AG10803 (cell line): ENCODE results near the gene PHF12.

ENCODE experiments used
- DNase-seq: peaks from one replicate; pipeline ENCODE4 v3.0.0; 2010; ENCODE audit warnings: low read depth
- H3K4me3 ChIP-seq: 2 replicates; pipeline ENCODE4 v1.5.1; 2011; ENCODE audit warnings: mild to moderate bottlenecking, low read length, control low read depth
- CTCF ChIP-seq: conservative IDR thresholded peaks from 2 replicates; pipeline ENCODE4 v1.5.1; 2011; ENCODE audit warnings: mild to moderate bottlenecking, low read length, control low read depth, inconsistent platforms

The PHF12 gene

DNA sequence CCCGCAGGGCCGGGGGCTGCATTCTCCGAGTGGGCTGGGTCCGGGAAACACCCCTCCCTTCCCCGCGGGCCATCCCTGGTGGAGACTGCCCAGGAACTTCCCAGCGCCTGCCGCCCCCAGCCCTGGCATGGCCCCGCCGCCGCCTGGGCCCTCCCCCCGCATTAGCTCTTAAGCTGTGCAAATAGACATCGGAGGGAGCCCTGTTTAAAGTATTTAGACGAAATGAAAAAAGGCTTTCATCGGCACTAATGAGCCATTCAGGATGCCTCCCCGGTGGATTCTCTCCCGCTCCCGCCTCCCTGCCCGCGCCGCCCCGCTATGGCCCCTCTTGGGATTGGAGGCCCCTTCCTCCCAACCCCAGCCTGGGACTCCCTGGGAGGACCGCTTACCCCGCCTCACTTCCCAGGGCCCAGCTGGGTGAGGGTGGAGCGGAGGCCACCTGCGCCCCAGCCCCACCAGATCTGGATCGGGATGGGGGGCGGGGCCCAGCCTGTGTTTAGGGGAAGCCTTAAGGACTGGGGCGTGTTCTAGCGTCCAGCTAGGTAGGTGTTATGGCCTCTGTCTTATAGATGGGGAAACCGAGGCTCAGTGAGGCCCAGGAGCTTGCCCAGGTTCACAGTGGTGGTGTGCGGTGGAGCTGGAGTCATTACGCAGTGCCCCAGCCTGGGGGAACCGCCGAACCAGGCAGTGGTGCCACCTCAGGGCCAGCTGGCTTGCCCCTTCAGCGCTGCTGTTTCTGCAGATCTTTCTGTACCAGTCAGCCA lies 34.8 kb upstream of the PHF12 start:
- TF ChIP-seq CTCF, result no peak
- no peak overlapping the region for H3K4me3 ChIP-seq
- DNase-seq, result no peak

DNA sequence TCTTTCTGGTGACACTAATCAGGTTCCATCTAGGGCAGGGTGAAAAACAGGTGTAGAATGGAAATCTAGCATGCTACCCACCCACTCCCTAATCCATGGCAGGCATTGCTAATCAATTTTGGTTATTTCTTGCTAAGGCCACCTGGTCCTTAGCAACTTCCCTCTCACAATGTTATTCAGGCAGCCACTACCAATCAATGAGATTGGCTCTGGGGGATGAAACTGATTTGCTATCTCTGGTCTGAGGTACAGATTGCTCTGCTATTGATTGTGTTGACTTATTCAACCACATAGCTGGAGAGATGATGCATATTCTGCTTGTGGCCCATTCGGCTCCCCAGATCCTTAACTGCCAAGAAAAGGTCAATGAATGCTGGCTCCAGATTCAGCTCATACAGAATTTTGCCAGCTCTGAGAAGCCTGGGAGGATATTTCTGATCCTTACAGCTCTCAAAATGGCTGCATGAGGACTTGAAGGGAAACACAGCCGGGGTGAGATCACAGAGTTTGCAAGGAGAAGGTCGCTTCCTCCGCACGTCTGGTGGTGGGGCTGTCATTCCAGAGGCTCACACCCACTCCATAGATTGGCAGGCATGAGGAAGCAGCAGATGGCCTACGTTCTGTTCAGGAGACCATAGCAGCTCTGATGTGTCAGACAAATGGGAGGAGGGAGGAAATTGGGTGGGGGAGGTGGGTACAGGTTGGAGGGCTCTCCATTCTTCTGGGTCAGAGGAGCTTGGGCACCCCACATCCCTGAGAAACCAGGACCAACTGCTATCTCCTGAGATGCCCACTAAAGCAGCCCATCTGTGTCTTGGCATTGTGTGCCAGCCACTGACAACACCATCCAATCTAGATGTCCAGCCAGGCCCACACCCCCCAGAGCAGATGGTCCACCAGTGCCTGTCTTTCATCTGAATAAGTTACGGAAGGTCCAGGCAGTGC lies 32.2 kb upstream of the PHF12 start:
- no peak for DNase-seq

DNA sequence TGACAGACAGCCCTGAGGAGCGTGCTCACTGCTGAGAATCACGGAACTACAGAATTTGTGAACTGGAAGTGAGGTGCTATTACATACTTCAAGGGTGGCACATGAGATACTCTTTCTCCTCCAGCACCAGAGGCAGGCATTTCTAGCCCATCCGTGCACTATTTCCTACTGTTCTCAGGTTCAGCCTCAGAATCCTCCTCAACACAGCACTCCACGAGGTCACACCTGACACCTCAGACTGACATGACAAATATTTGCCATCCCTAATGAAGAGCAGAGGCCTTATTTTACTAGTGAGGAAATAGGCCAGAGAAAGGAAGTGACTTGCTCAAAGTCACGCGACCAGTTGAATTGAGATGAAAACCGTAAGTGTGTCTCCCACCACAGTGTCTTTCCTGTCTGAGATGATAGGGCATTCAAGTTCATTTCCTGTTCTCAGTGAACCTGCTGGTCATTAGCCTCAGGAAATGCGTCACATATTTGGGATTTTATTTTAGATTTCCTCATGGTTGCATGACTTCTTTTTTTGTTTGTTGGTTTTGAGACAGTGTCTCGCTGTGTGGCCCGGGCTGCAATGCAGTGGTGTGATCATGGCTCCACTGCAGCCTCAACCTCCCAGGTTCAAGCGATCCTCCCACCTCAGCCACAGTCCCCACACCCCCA lies 30.9 kb upstream of the PHF12 start:
- no peak overlapping the region for H3K4me3 ChIP-seq
- no peak for DNase-seq
- TF ChIP-seq CTCF, result no peak

More for the DNA sequence above, 32.2 kb upstream of the PHF12 start:
- TF ChIP-seq CTCF, result no peak
- H3K4me3 ChIP-seq, result no peak overlapping the region

GRCh38 chr17:28978356-28978964 lies 27.1 kb upstream of the PHF12 start:
- no peak for TF ChIP-seq CTCF
- DNase-seq, result no peak
- no peak overlapping the region for H3K4me3 ChIP-seq

DNA sequence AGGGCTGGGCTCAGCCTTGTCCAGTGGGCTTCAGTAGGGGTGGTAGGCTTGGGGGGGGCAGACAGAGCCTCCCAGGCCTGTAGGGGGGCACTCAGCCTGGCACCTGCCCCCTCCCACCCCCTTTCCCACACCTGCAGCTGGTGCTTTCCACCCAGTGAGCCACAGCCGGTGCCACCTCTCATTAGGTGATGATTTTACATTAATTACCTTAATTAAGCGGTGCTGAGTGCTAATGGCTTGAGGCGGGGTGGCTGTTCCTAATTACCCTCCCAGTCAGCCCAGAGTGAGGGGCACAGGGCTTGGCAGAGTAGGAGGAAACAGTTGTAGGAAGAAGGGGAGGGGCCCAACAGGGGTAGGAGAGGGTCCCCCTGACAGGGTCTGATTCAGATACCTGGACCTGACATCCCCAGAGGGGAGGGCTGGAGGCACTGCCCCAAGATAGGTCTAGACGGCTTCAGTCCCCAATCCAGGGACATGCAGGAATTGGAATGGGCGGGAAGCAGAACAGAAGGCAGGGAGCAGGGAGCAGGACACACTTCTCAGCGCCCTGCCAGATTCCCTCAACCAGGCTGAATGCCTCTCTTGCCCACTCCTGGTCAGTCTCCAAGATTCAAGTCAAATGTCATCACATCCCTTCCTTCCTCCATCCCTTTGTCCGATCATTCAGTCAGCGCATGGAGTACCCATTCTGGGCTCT lies 26.5 kb upstream of the PHF12 start:
- no peak overlapping the region for H3K4me3 ChIP-seq
- TF ChIP-seq CTCF, result no peak
- no peak for DNase-seq

GRCh38 chr17:28975646-28976045 lies 24.3 kb upstream of the PHF12 start:
- DNase-seq, result no peak
- TF ChIP-seq CTCF, result no peak
- no peak overlapping the region for H3K4me3 ChIP-seq
